Measurements from ENCODE around the gene CDH22. TPM values are rescaled to one million over a fixed set of nuclear protein-coding genes. Genes with fewer than 3 reads are reported as not detected.

CDH22 gene
- total RNA-seq, 1 donor from 2014 or later, result 0.13 TPM

DNA sequence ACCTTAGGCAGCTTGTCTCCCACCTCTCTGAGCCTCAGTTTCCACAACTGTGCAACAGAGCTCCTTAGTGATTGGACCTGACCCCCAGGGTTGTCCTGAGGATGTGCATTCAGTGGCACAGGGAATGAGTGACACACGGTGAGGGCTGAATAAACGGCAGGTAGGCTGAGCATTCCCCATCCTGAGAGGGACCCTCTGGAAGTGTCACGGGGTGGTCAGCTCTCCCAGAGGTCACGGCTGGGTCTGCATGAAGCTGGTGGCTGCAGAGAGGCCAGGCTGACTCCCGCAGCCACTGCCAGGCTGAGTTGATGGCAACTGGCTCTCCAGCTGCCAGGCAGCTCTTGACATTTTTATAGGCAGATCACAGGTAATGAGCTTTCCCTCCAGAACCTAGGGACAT lies 147.6 kb downstream of the CDH22 start:
- Mint-ChIP-seq H3K27ac (no peak overlapping the region), H3K36me3 (no peaks in the 10 kb centered on the region), H3K27me3 (ENCODE audit: insufficient read depth, low read depth) (peaks cover 6% of the 10 kb centered on the region), H3K4me1 (peaks cover 31% of the 10 kb centered on the region), H3K4me3 (peak overlapping the region; percentile 18), H3K9me3 (no peaks in the 10 kb centered on the region)
- Histone ChIP-seq H3K9ac (no peak overlapping the region), H3K27ac (no peak overlapping the region), H3K4me2 (no peak overlapping the region), H3K79me2 (ENCODE audit: low read depth) (no peaks in the 10 kb centered on the region), H3K27me3 (no peaks in the 10 kb centered on the region), H3K4me3 (no peak overlapping the region), H2AFZ (replicated peaks) (no peak overlapping the region), H3K36me3 (no peaks in the 10 kb centered on the region), H4K20me1 (ENCODE audit: low read depth) (no peaks in the 10 kb centered on the region), H3K9me3 (ENCODE audit: low read depth) (no peaks in the 10 kb centered on the region), H3F3A (ENCODE audit: low read depth) (peaks cover 4% of the 10 kb centered on the region), H3K4me1 (peaks cover 25% of the 10 kb centered on the region)
- TF ChIP-seq, protein P1, sequence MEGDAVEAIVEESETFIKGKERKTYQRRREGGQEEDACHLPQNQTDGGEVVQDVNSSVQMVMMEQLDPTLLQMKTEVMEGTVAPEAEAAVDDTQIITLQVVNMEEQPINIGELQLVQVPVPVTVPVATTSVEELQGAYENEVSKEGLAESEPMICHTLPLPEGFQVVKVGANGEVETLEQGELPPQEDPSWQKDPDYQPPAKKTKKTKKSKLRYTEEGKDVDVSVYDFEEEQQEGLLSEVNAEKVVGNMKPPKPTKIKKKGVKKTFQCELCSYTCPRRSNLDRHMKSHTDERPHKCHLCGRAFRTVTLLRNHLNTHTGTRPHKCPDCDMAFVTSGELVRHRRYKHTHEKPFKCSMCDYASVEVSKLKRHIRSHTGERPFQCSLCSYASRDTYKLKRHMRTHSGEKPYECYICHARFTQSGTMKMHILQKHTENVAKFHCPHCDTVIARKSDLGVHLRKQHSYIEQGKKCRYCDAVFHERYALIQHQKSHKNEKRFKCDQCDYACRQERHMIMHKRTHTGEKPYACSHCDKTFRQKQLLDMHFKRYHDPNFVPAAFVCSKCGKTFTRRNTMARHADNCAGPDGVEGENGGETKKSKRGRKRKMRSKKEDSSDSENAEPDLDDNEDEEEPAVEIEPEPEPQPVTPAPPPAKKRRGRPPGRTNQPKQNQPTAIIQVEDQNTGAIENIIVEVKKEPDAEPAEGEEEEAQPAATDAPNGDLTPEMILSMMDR (IDR thresholded peaks at IDR 0.05), result no peak
- TF ChIP-seq EZH2phosphoT487 (IDR thresholded peaks at IDR 0.05) (no peak), EZH2 (IDR thresholded peaks at IDR 0.05) (no peak)
- no peak for DNase-seq (ENCODE audit: low spot score)

DNA sequence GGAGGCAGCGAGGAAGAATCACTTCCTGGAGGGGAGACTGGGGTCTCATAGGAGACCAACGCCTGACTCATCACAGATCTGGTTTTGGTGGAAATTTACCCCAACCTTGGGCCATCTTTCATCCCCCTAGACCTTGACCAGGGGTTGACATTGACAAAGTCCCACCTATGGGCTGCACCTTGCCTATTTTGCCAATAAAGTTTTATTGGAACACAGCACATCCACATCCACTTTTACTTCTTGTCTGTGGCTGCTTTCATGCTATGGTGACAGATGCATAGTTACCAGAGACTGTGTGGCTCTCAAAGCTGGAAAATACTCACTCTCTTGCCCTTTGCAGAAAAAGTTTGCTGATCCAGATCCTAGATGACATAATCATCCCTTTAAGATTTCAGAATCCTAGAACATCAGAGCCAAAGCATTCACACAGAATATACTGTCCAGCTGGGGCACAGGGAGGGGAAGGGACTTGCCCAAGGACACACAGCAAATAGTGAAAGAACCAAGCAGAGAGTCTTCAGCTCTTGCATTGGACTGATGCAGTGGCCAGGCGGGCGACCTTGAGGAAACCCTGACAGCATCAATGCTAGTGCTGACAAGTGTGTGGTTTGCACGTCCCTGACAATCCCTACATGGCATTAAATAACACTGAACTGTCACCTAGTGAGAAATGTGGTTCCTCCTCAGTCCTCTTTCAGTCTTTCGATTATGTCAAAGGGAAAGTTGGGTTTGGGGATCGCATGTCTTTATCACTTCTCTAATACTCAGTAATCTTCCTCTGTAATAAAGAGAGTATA lies 149.0 kb downstream of the CDH22 start:
- Histone ChIP-seq H2AFZ (replicated peaks) (no peak overlapping the region), H3K9me3 (ENCODE audit: low read depth) (no peaks in the 10 kb centered on the region), H3K4me3 (no peak overlapping the region), H3K79me2 (ENCODE audit: low read depth) (no peaks in the 10 kb centered on the region), H3K36me3 (no peaks in the 10 kb centered on the region), H3K9ac (no peak overlapping the region), H3K4me1 (peaks cover 23% of the 10 kb centered on the region), H3F3A (ENCODE audit: low read depth) (peaks cover 4% of the 10 kb centered on the region), H4K20me1 (ENCODE audit: low read depth) (no peaks in the 10 kb centered on the region), H3K27ac (no peak overlapping the region), H3K4me2 (no peak overlapping the region), H3K27me3 (no peaks in the 10 kb centered on the region)
- Mint-ChIP-seq H3K27ac (peak overlapping the region; percentile 70), H3K27me3 (ENCODE audit: insufficient read depth, low read depth) (peaks cover 7% of the 10 kb centered on the region), H3K4me1 (peaks cover 27% of the 10 kb centered on the region), H3K36me3 (no peaks in the 10 kb centered on the region), H3K9me3 (no peaks in the 10 kb centered on the region), H3K4me3 (no peak overlapping the region)
- TF ChIP-seq, protein P1 (IDR thresholded peaks at IDR 0.05), result no peak
- TF ChIP-seq EZH2 (IDR thresholded peaks at IDR 0.05) (no peak), EZH2phosphoT487 (IDR thresholded peaks at IDR 0.05) (no peak)
- DNase-seq (ENCODE audit: low spot score), result no peak

DNA sequence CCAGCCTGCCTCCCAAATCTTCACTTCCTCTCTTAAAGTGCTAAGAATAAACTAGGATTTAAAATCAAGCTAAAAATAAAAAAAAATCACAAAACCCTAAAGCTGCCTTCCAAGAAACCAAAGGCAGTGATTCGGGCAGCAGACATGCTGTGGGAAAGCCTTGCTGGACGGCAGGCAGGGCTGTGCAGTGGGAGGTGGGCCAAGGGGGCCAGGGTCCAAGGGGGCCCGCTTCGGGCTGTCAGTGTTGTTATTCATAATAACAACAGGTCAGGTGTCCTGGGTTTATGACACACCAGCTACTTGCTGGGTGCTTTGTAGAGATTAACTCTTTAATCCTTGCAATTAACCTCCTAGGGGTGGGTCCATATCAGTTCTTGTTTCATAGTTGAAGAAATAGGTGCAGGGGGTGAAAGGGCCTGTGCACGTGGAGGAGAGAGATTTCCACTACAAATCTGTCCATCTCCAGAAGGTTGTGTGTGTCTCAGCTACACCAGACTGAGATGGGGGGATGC lies 149.8 kb downstream of the CDH22 start:
- TF ChIP-seq EZH2 (IDR thresholded peaks at IDR 0.05), result no peak
- TF ChIP-seq, protein P1 (IDR thresholded peaks at IDR 0.05), result no peak
- TF ChIP-seq EZH2phosphoT487 (IDR thresholded peaks at IDR 0.05), result no peak
- no peak overlapping the region for H3K4me3 ChIP-seq
- H3K36me3 Mint-ChIP-seq, result no peaks in the 10 kb centered on the region
- H3K27ac ChIP-seq, result no peak overlapping the region
- peaks cover 4% of the 10 kb centered on the region for H3F3A ChIP-seq (ENCODE audit: low read depth)
- peaks cover 12% of the 10 kb centered on the region for H3K27me3 Mint-ChIP-seq (ENCODE audit: insufficient read depth, low read depth)
- peaks cover 17% of the 10 kb centered on the region for H3K4me1 ChIP-seq
- H3K9ac ChIP-seq, result no peak overlapping the region
- H3K27ac Mint-ChIP-seq, result peak overlapping the region; percentile 70
- peaks cover 19% of the 10 kb centered on the region for H3K4me1 Mint-ChIP-seq
- no peaks in the 10 kb centered on the region for H3K27me3 ChIP-seq
- H2AFZ ChIP-seq (replicated peaks), result no peak overlapping the region
- no peaks in the 10 kb centered on the region for H3K79me2 ChIP-seq (ENCODE audit: low read depth)
- H3K4me3 Mint-ChIP-seq, result no peak overlapping the region
- no peaks in the 10 kb centered on the region for H3K36me3 ChIP-seq
- no peaks in the 10 kb centered on the region for H3K9me3 Mint-ChIP-seq
- H3K9me3 ChIP-seq (ENCODE audit: low read depth), result no peaks in the 10 kb centered on the region
- no peaks in the 10 kb centered on the region for H4K20me1 ChIP-seq (ENCODE audit: low read depth)
- peak overlapping the region; percentile 36 for H3K4me2 ChIP-seq
- DNase-seq (ENCODE audit: low spot score), result no peak
